ENCODE data around the gene RNF34. TPM values are rescaled to one million over a fixed set of nuclear protein-coding genes. Genes with fewer than 3 reads are reported as not detected.

Gene RNF34
- total and polyA plus RNA-seq, 12 donors, result 13.3 to 48.4 (median 26.5) TPM

DNA sequence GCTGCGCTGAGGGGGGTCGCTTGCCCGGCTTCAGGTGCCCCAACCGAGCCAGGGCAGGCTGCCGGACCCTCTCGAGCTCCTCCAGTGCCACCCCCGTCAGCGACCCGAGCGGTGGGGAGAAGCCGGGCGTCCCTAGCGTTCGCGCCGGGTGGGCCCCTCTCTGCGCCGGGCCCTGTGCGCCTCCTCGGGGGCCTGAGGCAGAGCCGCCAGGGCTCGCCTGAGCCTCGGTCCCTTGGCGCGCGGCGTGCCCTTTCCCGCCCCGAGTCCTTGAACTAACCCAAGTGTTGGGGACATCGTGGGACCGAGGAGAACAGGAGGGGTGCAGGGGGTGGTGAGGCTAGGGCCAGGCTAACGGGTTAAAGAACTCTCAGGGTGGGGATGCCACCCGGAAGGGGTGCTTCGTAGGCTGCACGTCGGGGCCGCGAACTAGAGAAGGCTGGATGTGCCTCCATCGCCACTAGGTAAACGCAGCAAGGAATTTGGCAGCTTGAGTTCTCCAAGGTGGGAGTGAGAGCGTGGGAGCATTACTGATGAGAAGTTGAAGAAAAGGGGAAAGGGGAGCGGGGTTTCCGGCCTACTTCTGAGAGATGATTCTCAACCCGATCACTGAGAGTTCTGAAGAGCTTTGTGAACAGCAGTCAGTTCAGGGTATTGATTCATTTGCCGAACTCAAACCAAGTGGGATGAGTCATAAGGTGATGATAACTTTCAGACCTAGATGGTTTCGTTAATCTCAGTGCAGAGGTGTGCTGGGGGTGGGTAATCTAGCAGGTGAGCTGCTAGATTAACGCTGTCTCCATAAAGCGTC, 618 bp downstream of the RNF34 start:
- TF ChIP-seq POLR2A (IDR thresholded peaks at IDR 0.05), result no peak
- TF ChIP-seq, protein P1, sequence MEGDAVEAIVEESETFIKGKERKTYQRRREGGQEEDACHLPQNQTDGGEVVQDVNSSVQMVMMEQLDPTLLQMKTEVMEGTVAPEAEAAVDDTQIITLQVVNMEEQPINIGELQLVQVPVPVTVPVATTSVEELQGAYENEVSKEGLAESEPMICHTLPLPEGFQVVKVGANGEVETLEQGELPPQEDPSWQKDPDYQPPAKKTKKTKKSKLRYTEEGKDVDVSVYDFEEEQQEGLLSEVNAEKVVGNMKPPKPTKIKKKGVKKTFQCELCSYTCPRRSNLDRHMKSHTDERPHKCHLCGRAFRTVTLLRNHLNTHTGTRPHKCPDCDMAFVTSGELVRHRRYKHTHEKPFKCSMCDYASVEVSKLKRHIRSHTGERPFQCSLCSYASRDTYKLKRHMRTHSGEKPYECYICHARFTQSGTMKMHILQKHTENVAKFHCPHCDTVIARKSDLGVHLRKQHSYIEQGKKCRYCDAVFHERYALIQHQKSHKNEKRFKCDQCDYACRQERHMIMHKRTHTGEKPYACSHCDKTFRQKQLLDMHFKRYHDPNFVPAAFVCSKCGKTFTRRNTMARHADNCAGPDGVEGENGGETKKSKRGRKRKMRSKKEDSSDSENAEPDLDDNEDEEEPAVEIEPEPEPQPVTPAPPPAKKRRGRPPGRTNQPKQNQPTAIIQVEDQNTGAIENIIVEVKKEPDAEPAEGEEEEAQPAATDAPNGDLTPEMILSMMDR (IDR thresholded peaks at IDR 0.05), result peak in 1 of 6 experiments; percentile 7
- H3K9me3 ChIP-seq (replicated peaks in 1 of 3), result no peaks in the 10 kb centered on the region
- peak overlapping the region; percentile 43 to 96 (median 89) for H3K27ac ChIP-seq
- peak overlapping the region; percentile 37 to 92 (median 71) for H3K4me3 ChIP-seq
- H3K36me3 ChIP-seq (replicated peaks in 1 of 2), result peaks cover 0 to 4% of the 10 kb centered on the region in 2 donors
- no peaks in the 10 kb centered on the region for H3K27me3 ChIP-seq
- peak; percentile 32 to 67 (median 44) for DNase-seq
- intact Hi-C loops (cut with DNase I), result no loop called here
- 2 to 8% (median 4%) methylated on average over 10 to 48 of the region's 48 CpGs for WGBS, 4 donors
- H3K4me1 ChIP-seq (replicated peaks in 1 of 2), result peaks cover 0 to 25% of the 10 kb centered on the region in 2 donors

DNA sequence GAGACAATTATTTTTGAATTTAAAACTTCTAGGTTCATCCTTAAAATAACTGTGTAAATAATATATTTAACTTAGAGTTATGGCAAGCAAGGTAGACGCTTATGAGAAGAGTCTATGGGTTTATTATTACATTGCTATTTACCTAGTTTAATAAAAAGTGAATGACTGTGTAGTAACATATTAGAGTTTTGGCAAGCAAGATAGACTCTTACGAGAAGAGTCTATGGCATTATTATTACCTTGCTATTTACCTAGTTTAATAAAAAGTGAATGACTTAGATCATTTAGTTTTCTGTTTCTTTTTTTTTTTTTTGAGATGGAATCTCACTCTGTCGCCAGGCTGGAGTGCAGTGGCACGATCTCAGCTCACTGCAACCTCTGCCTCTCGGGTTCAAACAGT, 3.8 kb downstream of the RNF34 start:
- H3K36me3 ChIP-seq (replicated peaks in 1 of 2), result peaks cover 0 to 12% of the 10 kb centered on the region in 2 donors
- TF ChIP-seq POLR2A (IDR thresholded peaks at IDR 0.05), result no peak
- TF ChIP-seq, protein P1 (IDR thresholded peaks at IDR 0.05), result no peak
- H3K9me3 ChIP-seq (replicated peaks in 1 of 3), result no peaks in the 10 kb centered on the region
- intact Hi-C loops (cut with DNase I), result no loop called here
- DNase-seq, result no peak
- 92 to 95% (median 94%) methylated on average over 5 of the region's 5 CpGs for WGBS, 4 donors
- H3K27me3 ChIP-seq, result no peaks in the 10 kb centered on the region
- H3K4me3 ChIP-seq, result no peak overlapping the region
- peaks cover 0 to 23% of the 10 kb centered on the region in 2 donors for H3K4me1 ChIP-seq (replicated peaks in 1 of 2)
- no peak overlapping the region for H3K27ac ChIP-seq

DNA sequence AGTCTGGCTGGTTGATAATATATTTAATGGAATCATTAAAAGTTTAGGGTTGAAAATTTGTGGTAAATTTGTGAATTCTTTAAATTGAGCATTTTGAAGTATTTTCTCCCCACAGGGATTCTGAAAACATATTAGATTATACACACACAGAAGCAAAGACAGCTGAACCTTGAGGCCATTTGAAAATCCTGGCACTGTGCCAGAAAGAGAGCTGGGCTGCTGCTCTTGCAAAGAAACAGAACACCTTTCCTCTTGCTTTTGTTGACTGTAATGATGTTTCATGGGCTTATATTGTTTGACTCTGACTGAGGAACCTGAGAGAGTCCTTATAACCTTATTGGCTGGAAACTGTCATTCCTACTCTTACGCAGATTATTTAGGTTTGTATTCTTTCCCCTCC, 4.8 kb downstream of the RNF34 start:
- no peak overlapping the region for H3K4me3 ChIP-seq
- 78 to 95% (median 88%) methylated on average over 1 of the region's 1 CpG for WGBS, 4 donors
- H3K27ac ChIP-seq, result no peak overlapping the region

DNA sequence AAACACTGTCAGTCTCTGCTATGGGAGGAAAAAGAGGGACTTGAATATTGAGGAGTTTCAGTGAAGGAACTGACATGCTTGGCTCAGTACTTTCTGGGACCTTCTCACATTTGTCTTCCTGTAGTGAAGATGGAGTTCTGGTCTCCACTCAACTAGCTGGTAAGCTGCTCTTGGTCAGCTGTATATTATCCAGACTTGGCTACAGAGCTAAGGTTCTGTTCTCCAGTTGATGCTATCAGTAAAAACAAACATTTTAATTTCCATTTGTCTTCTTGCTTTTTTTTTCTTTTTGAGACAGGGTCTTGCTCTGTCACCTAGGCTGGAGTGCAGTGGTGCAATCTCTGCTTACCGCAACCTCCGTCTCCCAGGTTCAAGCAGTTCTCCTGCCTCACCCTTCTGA, 5.3 kb downstream of the RNF34 start:
- intact Hi-C loops (cut with DNase I), result no loop called here
- no peaks in the 10 kb centered on the region for H3K27me3 ChIP-seq
- TF ChIP-seq POLR2A (IDR thresholded peaks at IDR 0.05), result no peak
- TF ChIP-seq, protein P1 (IDR thresholded peaks at IDR 0.05), result no peak
- no peaks in the 10 kb centered on the region for H3K9me3 ChIP-seq (replicated peaks in 1 of 3)
- DNase-seq, result no peak
- H3K27ac ChIP-seq, result no peak overlapping the region
- H3K36me3 ChIP-seq (replicated peaks in 1 of 2), result peaks cover 0 to 12% of the 10 kb centered on the region in 2 donors
- WGBS, 4 donors, result 95 to 100% (median 96%) methylated on average over 2 of the region's 2 CpGs
- H3K4me1 ChIP-seq (replicated peaks in 1 of 2), result peaks cover 0 to 16% of the 10 kb centered on the region in 2 donors
- H3K4me3 ChIP-seq, result no peak overlapping the region

More for the DNA sequence above, 4.8 kb downstream of the RNF34 start:
- intact Hi-C loops (cut with DNase I), result no loop called here
- peak in 6 of 7 donors; percentile 43 to 85 (median 50) for DNase-seq
- no peaks in the 10 kb centered on the region for H3K9me3 ChIP-seq (replicated peaks in 1 of 3)
- no peaks in the 10 kb centered on the region for H3K27me3 ChIP-seq
- H3K4me1 ChIP-seq (replicated peaks in 1 of 2), result peaks cover 0 to 16% of the 10 kb centered on the region in 2 donors
- TF ChIP-seq, protein P1 (IDR thresholded peaks at IDR 0.05), result no peak
- TF ChIP-seq POLR2A (IDR thresholded peaks at IDR 0.05), result no peak
- peaks cover 0 to 12% of the 10 kb centered on the region in 2 donors for H3K36me3 ChIP-seq (replicated peaks in 1 of 2)
